Stimulated activated naive CD8-positive, alpha-beta T cell treated with anti-CD3 and anti-CD28 coated beads, Interleukin-15, Interleukin-2, amounts not matched to agents 100 U/mL and 50 U/mL, for 24 hours (primary cell): ENCODE results near the gene ABR.
A peak's percentile ranks its signal among the peaks of the same experiment; 100 is the strongest.
"Not testable (repeated sequence)": the region's sequence is repeated elsewhere in the genome, so short reads cannot be mapped to it uniquely, and the experiment has no call there.

ENCODE experiments used
- ATAC-seq: fragments of 150-1000 bp; cut with Tn5 transposase; one replicate; pipeline ENCODE4 v1.10.0; 2021
- DNase-seq: peaks from one replicate; pipeline ENCODE4 v3.0.0; 2021

ABR gene

DNA sequence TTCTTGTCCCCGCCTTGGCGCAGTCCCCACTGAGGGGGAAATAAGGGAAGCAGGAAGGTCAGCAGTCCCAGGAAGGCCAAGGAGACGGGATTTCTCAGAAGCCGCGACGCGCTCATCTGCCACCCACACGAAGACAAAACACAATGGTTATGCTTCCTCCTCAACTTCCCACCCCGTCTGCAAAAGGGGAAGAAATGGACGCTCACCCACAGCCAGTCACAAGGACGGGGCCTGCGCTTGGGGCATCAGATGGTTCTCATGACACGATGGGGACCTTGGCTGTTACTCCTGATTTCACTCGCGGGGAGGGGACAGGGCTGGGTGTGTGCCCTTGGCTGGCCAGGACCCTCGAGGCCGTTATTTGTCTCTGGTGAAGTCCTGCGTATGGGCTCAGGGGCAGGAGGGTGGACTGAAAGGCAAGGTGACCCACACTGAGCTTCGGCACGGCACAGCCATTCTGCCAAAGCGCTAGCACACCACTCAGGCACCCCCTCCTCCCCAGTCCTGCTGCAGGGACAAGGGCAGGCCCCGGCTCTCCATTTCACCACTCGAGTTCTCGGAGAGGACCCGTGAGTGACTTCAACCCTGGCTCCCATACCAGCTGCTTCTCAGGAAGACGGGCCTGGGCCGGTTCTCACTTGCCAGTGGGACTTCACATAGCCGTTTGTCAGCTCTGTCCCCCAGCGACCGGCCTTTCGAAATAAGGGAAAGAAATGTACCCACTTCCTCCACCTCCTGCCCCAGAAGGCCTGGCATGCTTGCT is 84.5 kb downstream of the ABR start:
- no peak for DNase-seq

DNA sequence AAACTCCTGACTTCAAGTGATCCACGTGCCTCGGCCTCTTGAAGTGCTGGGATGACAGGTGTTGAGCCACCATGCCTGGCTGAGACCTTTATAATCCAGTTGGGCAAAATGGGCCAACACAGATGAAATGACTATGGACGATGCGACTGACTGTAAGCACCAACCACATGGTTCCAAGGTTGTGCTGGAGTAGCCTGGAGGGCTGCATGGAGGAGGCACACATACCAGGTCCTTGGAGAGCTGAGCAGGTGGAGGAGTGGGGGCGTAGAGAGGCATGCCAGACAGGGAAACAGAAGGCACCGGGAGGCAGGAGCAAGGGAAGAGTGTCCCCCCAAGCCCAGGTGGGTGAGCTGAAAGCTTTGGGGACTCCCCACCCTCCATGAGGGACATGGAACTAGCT is 85.2 kb downstream of the ABR start:
- DNase-seq, result no peak
- no peak for ATAC-seq

More for the DNA sequence above, 84.5 kb downstream of the ABR start:
- ATAC-seq, result no peak

DNA sequence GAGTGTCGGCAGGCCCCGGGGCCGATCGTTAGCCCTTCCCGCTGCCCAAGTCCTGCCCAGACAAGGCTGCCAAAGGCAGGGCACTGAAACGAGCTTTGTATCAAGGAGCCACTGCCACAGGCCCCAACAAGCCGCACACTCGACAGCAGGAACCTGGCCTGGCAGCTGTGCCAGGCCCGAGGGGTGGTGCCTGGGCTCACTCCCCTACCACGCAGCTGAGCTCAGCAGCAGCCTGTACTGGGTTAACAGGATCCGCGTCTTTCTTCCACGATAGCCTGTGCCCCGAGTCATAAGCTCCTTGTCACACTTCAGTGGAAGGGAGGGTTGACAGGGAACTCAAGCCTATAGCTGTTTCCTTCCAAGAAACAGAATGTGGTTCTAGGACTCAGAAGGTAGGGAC is 87.9 kb downstream of the ABR start:
- ATAC-seq (no peak), DNase-seq (no peak)

DNA sequence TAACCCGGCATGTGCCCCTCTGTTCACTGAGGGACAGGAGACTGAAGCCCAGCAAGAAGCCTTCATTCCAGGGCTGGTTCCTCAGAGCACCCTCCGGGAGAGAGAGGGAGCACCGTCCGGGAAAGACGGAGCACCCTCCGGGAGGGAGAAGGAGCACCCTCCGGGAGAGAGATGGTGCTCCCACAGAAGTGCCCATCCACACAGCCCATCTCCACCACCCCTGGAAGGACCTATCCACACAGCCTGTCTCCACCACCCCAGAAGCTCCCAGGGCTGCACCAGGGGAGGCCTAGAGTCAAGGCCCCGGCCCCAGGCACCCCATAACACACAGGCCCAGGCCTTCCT is 88.6 kb downstream of the ABR start:
- no peak for ATAC-seq
- no peak for DNase-seq

DNA sequence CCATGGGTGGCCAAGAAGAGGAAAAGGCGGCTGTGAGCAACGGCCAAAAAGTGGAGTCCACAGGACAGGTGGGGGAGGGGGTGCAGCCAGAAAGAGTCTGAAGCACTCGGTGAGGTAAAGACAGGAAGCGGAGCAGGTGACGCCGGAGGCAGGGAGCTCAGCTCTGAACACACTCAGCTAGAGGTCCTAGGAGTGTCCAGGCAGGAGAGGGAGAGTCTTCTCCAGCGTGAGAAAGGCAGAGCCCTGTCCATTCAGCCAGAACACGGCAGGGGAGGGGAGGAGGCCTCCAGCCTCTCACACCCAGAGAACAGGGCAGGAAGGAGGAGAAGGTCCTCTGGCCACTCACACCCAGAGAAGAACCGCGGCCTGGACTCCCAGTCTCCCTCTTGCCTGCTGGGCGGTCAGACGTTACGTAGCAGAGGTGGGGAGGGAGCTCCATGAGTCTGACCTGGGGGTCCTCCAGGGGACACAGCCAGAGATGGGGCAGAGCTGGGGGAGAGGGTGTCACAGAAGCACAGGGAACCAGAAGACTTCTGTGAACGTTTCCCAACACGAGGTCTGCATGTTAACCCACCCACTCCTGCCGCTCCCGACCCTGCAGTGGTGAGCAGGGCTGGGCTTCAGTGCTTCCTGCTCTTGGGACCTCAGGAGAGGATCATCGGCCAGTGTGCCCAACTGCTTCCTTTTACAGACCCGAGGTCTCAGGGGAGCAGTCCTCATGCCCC is 89.2 kb downstream of the ABR start:
- no peak for DNase-seq
- ATAC-seq, result no peak

DNA sequence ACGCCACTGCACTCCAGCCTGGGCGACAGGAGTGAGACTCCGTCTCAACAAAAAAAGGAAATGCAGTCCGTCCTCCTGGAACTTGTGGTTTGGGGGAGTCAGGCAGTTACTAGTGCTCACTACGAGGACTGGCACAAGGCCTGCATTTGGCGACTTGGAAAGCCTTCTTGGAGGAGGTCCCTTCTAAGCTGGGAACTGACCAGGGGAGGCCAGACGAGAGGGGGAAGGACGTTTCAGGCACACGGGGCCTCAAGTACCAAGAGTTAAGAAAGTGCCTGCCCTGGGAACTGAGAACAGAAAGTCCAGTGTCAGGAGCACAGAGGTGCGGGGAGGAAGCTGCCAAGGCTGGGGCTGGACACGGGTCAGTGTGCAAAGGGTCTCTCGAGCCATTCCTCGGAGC is 89.9 kb downstream of the ABR start:
- no peak for ATAC-seq
- DNase-seq, result no peak

DNA sequence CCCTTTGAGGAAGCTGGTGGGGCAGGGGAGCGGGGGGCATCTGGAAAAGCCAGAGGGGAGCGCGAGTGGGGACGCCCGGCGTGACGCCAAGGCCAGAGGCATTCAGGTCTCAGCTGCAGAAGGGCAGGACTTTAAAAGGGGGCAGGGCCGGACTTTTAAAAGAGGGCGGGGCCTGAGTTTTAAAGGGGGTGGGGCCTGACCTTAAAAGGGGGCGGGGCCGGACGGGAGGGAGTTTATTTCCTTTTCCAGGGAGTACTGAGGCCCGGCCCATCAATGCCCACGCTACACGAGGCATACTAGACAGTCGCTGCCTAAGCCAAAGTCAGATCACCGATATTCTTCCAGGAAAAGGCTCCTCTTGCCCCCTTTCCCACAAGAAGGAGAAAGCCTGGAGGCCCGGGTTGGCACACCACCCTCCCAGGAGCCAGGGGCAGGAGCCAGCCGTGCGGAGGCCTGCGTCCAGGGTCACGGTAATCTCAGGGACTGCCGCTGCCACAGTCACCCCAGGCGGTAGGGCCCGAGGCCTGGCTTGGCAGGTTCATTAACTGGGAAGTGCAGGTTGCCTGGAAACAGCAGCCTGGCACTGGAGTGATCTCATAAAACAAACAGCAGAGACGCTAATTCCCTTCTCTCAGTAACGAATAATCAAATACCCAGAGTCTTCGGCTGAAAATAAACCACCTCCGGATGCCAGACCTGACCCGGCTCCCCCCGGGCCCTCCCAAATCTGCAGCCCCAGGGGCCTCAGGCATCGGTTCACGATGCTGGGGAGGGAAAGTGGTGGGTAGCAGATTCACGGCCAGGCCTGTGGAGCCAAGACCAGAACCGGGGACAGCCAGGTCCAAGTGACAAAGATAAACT is 92.2 kb downstream of the ABR start:
- no peak for ATAC-seq
- DNase-seq, result peak; percentile 19

DNA sequence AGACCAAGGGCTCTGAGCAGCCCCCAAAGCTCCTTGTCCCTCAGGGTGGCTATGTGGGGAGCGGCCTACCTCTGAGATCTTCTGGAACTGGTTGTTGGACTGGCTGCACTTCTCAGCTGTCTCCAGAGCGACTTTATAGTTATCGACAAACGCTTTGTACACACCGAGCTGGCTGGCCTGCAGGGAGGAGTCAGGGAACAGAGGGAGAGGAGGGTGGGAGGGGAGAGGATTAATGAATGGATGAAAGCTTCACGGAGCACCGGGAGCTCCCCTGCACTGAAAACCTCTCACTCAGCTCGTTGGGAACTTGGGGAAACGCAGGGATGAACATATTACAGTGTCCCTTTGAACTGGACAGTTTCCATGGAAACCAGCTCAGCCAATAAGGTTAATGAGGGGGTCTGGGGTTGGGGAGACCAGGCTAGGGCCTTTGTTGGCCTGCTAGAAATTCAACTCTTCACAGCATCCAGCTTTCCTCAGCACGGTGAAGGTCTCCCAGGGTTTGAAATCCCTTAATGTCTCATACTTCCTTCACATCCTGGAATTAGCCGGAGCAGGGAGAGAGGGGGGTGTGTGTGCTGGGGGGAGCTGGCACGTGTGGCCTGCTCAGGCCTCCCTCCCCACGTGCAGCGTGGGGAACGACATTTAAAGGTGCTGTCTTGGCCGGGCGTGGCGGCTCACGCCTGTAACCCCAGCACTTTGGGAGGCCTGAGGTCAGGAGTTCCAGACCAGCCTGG is 96.2 kb downstream of the ABR start:
- no peak for ATAC-seq
- DNase-seq, result no peak

DNA sequence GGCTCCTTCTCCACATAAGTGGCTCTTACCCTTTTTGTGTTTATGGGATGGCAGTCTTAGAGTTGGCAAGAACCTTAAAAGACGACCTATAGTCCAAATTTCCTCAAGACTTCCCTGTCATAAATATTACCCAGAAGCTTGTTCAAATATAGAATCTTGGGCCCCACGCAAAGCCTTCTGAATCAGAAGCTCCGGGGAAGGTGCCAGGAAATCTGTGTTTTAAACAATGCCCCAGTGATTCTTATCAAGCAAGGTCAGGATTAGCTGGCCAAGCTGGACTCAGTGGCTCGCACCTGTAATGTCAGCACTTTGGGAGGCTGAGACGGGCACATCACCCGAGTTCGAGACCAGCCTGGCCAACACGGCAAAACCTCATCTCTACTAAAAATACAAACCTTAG is 97.2 kb downstream of the ABR start:
- ATAC-seq (no peak), DNase-seq (no peak)

DNA sequence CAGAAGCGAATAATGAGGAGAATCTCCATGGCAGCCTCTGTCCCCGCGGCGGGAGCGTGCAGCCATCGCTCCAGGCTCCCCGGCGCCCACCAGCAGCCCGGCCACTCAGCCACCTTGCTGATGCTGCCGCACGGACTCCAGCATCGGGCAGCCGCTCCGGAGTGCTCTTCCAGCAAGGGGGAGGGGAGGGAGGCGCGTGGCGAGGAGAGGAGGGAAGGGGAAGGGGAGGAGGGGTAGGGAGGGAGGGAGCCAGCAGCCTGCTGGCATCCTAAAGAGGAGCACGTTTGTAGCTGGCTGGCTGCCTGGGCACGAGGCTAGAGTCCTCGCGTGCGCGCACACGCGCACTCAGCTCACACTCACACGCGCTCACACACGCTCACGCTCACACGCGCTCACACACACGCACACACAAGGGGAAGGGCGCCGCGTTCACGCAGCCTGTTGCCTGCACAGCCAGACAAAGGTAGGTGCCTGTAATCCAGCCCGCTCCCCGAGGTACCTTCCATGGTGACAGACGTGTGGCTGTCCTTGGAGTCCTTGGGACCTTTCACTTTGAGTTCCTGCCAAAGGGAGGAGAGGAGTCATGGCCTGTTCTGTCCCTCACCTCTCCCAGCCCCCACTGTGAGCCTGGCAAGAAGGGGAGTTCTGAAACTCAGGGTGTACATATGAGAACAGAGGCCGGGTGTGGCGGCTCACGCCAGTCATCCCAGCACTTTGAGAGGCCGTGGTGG is 100.8 kb downstream of the ABR start:
- DNase-seq (no peak), ATAC-seq (no peak)

DNA sequence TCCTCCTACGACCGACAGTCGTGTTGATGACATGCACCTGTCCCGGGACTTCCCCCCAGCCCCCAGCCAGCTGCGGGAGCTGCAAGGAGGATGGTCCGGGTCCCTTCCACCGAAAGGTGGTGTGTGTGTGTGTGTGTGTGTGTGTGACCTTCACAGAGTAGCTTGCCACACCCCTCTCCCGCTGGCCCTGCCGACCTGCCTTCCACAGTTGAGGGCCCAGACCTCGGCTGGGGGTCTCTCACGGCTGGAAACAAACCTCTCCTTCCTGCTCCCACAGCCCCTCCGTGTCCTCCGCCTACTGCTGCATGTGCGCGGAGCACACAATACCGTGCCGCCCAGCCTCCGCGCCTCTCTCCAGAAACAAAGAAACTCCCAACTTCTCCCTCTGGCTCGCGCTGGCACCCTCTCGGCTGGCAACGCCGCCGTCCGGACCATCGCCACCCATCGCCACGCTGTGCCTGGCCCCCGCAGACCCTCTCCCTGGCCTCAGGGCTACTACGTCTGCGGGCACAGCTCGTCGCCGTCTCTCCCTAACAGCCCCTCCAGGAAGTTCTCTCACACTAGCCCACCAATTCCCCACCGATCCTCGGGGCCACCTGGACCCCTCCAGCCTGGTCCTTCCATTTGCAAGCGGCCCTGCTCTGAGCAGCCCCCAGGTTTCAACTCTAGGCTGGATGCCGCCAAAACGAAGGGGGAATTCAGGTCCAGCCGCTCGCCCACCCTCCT is 101.6 kb downstream of the ABR start:
- no peak for DNase-seq
- ATAC-seq, result peak; percentile 2

DNA sequence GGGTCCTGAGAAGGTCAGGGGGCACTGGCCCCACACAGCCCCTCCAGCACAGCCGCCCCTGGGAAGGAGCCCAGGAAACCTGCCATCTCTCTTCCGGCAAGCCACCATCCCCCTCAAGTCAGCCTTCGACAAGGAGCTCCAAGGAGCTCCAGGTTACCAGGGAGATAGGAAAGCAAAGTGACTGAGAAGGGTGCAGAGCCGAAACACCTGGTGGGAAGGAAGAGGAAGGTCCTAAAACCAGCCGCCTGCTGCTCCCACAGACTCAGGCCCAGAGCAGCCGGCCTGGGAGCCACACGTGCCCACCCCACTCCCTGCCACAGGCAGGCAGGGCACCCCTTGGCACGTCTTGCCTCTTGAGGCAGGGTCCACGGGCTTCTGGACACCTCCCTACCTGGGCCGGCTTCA is 102.2 kb downstream of the ABR start:
- ATAC-seq, result no peak
- no peak for DNase-seq

DNA sequence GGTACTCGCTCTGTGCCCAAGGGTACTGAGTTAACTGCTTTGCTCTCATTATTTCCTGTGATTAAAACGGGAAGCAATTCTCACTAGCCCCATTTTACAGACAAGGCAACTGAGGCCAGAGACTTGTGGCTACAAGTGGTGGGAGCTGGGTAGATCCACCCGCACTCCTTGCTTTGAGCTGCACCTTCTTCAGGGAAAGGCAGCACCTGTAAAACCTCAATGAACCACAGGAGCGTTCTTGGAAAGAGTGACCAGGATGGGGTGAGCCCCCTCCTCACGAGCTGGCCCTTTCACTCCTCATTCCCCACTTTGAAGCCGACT is 102.8 kb downstream of the ABR start:
- no peak for DNase-seq
- ATAC-seq, result no peak

DNA sequence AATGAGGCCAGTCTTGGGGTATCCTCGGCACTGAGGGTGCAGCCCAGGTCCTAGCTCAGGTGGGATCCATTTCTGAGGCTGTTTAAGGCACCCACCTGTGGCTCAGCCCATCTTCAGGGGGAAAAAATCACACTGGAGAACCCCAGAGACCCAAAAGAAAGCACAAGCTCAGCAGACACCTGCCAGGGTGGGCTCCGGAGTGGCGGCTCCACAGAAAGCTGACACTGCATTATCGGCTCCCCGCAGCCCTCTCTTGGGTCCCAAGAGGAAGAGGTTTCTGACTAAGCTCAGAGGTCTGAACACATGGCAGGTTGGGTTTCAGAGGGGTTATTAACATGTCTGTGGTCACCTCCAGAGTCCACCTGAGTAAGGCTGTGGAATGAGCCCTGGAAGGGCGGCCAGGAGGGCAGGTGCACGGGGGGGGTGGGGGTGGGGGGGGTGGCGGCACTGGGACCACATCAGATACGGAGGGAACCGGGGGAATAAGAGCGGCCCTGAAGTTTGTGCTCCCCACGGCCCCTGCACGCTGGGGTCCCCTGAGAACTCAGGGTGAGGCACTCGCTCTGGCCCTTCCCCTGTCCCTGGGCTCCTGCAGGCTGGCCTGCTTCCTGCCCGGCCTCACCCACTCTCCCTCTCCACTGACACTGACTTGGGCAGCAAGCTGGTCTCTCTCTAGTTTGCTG is 103.3 kb downstream of the ABR start:
- ATAC-seq (no peak), DNase-seq (no peak)

DNA sequence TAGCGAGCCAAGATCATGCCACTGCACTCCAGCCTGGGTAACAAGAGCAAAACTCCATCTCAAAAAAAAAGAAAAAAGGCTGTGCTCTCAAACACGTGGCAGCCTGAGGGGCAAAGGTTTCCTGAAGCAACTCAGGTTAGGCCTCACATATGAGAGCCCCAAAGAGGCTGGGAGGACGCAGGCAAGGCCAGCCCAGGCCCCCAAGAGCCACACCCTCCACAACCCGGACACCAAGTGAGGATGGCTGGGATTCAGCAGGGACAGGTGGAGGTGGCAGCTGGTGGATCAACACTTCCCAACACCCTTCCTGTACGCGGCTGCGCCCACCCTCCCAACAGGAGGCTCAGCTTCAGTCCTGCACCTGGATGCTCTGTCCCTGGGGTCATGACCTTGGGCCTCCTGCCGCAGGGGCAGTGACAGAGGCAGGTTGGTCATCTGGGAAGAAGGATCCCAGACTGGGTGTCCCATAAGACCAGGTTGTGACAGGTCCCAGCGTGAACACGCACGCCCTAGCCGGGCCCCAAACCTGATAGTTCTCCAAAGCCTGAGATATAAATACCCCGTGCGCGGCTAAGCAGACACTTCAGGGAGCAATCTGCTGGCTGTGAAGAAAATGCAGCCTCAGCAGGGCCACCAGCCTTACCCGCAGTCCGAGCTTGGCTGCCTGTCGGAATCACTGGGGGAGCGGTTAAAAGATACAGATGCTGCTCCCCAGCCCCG is 104.7 kb downstream of the ABR start:
- ATAC-seq (no peak), DNase-seq (no peak)

DNA sequence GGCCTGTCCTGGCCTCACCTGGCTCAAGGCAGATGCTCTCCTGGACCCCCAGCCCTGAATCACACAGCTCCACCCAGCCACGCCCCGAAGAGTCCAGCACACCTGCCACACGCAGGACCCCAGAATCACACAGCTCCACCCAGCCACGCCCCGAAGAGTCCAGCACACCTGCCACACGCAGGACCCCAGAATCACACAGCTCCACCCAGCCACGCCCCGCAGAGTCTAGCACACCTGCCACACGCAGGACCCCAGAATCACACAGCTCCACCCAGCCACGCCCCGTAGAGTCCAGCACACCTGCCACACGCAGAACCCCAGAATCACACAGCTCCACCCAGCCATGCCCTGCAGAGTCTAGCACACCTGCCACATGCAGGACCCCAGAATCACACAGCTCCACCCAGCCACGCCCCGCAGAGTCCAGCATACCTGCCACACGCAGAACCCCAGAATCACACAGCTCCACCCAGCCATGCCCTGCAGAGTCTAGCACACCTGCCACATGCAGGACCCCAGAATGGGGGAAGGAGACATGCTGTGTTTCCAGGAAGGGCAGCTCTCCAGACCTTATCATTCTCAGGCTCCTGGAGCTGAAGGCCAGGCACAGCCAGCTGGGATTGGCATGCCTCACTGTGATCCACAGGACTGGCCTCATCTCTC is 105.7 kb downstream of the ABR start:
- not testable (repeated sequence) for DNase-seq, ATAC-seq

DNA sequence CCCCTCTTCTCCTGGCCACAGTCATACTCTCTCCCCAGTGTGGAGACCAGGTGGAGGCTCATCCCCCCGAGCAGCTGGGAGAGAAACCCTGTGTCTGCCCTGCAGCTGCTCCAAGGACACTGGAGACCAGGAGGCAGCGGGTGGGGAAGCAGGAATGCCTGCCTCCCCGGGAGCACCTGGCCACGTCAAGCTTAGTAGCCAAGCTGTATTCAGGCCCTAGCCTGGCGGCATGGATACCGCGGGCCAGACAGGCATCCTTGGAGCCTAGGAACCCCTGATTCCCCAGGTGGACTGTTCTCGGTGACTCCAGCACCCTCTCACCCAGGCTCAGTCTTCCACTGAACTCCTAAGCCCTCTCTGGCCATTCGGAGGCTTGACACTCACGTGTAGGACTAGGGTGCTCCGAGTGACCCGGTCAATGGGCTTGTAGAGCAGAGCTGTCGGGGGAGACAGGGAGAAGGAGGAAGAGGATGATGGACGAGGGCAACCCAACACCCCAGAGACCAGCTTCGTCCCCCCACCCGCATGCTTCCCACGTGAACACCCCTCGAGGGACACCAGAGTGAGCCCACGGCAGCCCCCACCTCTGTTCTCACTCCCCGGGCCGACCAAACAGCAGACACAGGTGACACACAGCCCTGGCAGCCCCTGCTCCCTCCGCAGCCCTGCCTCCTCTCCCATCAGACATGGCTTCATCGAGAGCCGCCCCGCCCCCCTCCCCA is 106.4 kb downstream of the ABR start:
- ATAC-seq (no peak), DNase-seq (no peak)

DNA sequence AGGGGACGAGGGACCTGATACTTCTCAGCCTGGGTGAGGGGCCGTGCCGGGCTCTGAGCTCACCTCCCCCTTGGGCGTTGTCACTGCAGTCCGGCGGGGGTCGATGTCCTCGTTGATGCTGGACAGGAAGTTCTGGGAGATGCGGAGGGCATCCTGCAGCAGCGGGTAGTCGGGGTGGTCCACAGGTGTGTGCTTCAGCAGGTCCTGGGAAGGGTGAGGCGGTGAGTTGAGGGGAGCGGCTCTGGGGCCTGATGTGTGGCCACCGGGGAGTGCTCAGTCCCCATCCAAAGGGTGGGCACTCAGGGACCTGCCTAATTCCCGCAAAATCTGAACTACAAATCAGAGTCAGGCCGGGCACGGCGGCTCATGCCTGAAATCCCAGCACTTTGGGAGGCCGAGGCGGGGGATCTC is 107.2 kb downstream of the ABR start:
- no peak for ATAC-seq
- DNase-seq, result no peak
